ENCODE data around the gene ALDH3B2. TPM values are rescaled to one million over a fixed set of nuclear protein-coding genes. Genes with fewer than 3 reads are reported as not detected.

Gene ALDH3B2
- total RNA-seq, 1 experiment from 2014 or later, result not detected

- TF ChIP-seq CBX3 (IDR thresholded peaks at IDR 0.05; ENCODE audit: low read depth) (no peak), SIN3A (IDR thresholded peaks at IDR 0.05; ENCODE audit: low read depth) (no peak), ZNF274 (IDR thresholded peaks at IDR 0.05; ENCODE audit: low read depth, low read length) (no peak), POLR2A (IDR thresholded peaks at IDR 0.05; ENCODE audit: borderline replicate concordance, extremely low read depth, insufficient read depth, insufficient read length) (no peak), ZFX (IDR thresholded peaks at IDR 0.05) (no peak), TCF7L2 (IDR thresholded peaks at IDR 0.05; ENCODE audit: borderline replicate concordance, extremely low read depth, insufficient read depth, insufficient read length) (no peak), ATF3 (IDR thresholded peaks at IDR 0.05) (no peak)
- TF ChIP-seq, protein P1, sequence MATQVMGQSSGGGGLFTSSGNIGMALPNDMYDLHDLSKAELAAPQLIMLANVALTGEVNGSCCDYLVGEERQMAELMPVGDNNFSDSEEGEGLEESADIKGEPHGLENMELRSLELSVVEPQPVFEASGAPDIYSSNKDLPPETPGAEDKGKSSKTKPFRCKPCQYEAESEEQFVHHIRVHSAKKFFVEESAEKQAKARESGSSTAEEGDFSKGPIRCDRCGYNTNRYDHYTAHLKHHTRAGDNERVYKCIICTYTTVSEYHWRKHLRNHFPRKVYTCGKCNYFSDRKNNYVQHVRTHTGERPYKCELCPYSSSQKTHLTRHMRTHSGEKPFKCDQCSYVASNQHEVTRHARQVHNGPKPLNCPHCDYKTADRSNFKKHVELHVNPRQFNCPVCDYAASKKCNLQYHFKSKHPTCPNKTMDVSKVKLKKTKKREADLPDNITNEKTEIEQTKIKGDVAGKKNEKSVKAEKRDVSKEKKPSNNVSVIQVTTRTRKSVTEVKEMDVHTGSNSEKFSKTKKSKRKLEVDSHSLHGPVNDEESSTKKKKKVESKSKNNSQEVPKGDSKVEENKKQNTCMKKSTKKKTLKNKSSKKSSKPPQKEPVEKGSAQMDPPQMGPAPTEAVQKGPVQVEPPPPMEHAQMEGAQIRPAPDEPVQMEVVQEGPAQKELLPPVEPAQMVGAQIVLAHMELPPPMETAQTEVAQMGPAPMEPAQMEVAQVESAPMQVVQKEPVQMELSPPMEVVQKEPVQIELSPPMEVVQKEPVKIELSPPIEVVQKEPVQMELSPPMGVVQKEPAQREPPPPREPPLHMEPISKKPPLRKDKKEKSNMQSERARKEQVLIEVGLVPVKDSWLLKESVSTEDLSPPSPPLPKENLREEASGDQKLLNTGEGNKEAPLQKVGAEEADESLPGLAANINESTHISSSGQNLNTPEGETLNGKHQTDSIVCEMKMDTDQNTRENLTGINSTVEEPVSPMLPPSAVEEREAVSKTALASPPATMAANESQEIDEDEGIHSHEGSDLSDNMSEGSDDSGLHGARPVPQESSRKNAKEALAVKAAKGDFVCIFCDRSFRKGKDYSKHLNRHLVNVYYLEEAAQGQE (IDR thresholded peaks at IDR 0.05; ENCODE audit: low read depth), result no peak
- POLR2A ChIA-PET, result no interaction called here
- intact Hi-C loops (cut with micrococcal nuclease), result loop anchor here (10.0 kb wide), 1 partner anchor 158 kb away; no protein-coding TSS in a partner anchor
These were observed 27.7 kb downstream of the ALDH3B2 start for GRCh38 chr11:67646535-67647336.

More at GRCh38 chr11:67646535-67647336, 27.7 kb downstream of the ALDH3B2 start:
- Histone ChIP-seq H3K9ac (ENCODE audit: low read length) (no peak overlapping the region), H2AFZ (ENCODE audit: low read depth, low read length, poor library complexity, severe bottlenecking) (no peak overlapping the region), H4K20me1 (ENCODE audit: insufficient read depth) (no peaks in the 10 kb centered on the region), H3K4me1 (ENCODE audit: control insufficient read depth in 1 of 2, insufficient read depth in 2 of 2, low read length in 2 of 2) (peaks cover 2 to 17% of the 10 kb centered on the region in 2 experiments; a peak in 3 of 4 replicates), H3K27ac (ENCODE audit: low read depth, low read length) (no peak overlapping the region), H3K4me2 (ENCODE audit: low read length) (no peak overlapping the region), H3K4me3 (replicated peaks in 1 of 2; ENCODE audit: low read depth in 1 of 2, low read length in 2 of 2) (no peak overlapping the region), H3K9me3 (ENCODE audit: control insufficient read depth in 1 of 2, insufficient read depth in 1 of 2, low read depth in 1 of 2, low read length in 2 of 2) (no peaks in the 10 kb centered on the region; a peak in 2 of 4 replicates), H3K79me2 (ENCODE audit: insufficient read depth, low read length) (no peaks in the 10 kb centered on the region), H3K27me3 (ENCODE audit: insufficient read depth, low read length) (no peaks in the 10 kb centered on the region), H3K36me3 (ENCODE audit: control insufficient read depth in 1 of 2, insufficient read depth in 2 of 2, low read length in 2 of 2) (no peaks in the 10 kb centered on the region), H3K9me2 (ENCODE audit: insufficient read depth) (no peaks in the 10 kb centered on the region)
- CTCF ChIA-PET, result interaction anchor here (0.9 to 2.5 kb wide), 2 partner anchors 13 to 17 kb away, joined by 3 to 10 read pairs; partner anchors contain the start of gene NUDT8
- ATAC-seq, result no peak
- BruUV-seq (replicated peaks), result no TSS peak
- no peak for DNase-seq (ENCODE audit: low read depth, low spot score)
- RAD21 ChIA-PET (ENCODE audit: low non-redundant PET in 1 of 2, low total read pairs in 2 of 2, uncharacterized antibody in 2 of 2, unreplicated experiment in 2 of 2), result no interaction called here

All from HCT116 (cell line).